Stimulated activated CD4-positive, alpha-beta T cell treated with anti-CD3 and anti-CD28 coated beads, Interleukin-2, amount 100 ng/mL, for 48 hours (primary cell): ENCODE results near the gene TAOK1.
"Not testable (repeated sequence)": the region's sequence is repeated elsewhere in the genome, so short reads cannot be mapped to it uniquely, and the experiment has no call there.

Source experiments
- DNase-seq, 2 donors: peaks; one replicate each; pipeline ENCODE4 v3.0.0-alpha.2; 2020

TAOK1 gene

DNA sequence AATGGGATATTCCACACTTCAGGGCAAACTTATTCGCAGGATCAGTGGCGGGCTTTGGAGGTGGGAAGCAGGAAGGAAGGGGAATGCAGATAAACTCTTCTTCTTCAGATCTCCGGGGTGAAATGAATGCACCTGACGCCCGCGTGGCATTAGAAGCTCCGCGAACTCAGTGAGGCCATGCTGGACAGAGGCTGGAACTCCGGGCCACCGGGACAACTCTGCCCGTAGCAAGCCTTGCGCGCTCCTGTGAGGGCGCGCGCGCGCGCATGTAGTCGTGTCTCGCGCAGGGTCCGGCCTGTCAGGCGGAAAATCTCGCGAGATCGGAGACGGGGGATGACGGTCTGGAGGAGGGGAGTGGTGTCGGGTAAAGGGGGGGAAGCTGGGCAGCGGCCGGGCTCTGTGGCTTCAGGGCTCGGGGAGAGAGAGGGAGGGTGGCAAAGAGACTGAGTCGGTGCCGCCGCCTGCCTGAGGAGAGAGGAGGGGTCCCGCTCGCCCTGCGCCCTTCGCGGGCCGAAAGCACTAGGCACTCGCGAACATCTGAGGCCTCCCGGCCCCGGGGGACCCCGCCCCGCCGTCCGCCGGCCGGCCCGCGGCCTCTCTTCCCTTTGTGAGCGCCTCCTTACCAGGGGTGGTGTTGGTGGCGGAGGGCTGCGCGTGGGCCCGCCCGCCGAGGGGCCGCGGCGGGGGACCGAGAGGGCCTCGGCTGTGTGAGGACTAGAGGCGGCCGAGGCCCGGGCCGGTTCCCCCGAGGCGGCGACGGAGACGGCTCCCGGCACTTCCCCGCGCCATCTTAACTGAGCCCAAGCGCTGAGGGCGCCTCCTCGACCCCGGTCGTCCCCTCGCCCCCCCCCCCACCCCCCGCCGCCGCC lies at the start of gene TAOK1:
TSS of gene TAOK1 (plus strand) at position 382 of the 869 bp plus-strand sequence. CDS start 61,186 bp downstream, outside the sequence.
- peak; percentile 97 to 98 for DNase-seq

DNA sequence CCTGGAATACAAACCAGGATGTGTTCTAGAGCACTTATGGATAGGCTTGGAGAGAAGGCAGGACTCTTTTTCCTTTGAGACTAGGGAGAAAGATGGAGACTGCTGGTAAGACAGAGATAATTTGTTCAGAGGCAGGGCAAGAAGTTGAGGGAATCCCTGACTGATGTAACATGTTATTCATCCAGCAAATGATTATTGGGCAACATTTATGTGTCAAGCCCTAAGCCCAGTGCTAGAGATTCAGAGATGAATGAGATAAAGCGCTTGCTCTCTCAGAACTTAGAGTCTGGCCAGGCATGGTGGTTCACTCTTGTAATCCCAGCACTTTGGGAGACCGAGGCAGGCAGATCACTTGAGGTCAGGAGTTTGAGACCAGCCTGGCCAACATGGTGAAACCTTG lies 48.4 kb upstream of the TAOK1 start:
- DNase-seq = no peak

DNA sequence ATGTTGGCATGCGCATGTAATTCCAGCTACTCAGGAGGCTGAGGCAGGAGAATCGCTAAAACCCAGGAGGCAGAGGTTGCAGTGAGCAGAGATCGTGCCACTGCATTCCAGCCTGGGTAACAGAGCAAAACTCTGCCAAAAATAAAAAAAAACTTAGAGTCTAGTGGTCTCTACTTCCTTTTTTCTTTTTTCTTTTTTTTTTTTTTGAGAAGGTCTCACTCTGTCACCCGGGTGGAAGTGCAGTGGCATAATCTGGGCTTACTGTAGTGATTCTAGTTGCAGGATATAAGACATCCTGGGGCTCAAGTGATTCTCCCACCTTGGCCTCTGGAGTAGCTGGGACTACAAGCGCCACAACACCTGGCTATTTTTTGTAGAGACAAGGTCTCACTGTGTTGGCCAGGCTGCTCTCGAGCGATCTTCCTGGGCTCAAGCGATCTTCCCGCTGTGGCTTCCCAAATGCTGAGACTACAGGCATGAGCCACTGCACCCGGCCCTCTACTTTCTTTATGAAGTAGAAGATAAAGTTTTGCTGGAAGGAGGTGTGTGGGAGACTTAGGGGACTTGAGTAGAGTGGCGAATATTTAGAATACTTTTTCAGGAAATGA lies 47.9 kb upstream of the TAOK1 start:
- DNase-seq = no peak

DNA sequence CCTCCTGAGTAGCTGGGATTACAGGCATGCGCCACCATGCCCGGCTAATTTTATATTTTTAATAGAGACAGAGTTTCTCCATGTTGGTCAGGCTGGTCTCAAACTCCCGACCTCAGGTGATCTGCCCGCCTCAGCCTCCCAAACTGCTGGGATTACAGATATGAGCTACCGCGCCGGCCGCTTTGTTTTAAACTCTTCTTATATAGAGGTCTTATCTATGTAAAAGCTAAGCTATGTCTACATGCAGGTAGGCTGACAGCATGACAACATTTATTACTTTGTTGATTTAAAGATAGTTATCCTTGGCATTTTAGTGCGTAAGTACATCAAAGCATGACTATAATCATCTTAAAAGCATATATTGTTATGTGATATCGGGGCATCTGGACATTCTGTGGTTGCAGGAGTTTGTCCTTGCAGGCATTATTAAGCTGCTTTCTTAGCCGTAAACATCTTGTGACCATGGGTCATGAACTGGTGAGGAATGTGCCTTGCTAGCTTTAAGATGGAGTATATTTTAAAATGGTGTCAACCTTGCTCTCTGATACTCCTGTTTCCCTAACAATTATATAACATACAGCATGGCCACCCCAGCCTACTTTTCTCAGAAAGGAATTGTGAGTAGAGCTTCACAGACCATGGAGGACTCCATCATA lies 45.8 kb upstream of the TAOK1 start:
- DNase-seq = no peak

DNA sequence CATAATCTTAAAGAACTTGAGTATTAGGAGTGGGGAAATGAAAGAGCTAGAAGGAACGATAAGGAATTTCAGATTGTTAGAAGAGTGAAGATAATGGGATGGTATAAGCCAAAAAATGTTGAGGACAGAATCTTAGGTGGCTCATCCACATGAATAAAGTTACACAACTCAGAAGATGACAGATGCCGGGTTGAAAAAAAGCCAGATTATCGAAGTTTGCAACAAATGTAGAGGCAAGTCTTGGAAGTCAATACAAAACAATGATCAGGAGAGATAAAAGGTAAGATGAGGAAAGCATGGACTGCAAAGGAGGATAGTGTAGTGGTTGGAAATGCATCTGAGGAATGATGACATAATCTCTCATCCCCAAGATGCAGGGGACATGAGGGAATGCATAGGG lies 45.1 kb upstream of the TAOK1 start:
- no peak for DNase-seq

DNA sequence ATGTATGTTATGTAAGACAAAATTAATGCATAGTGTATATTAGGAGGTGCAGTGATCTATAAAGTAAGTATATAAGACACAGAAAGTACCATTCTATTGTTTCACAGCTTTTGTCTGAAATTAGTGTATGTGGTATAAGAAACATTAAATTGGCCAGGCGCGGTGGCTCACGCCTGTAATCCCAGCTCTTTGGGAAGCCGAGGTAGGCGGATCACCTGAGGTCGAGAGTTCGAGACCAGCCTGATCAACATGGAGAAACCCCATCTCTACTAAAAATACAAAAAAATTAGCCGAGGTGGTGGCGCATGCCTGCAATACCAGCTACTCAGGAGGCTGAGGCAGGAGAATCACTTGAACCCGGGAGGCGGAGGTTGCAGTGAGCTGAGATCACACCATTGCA lies 44.7 kb upstream of the TAOK1 start:
- DNase-seq = not testable (repeated sequence)

DNA sequence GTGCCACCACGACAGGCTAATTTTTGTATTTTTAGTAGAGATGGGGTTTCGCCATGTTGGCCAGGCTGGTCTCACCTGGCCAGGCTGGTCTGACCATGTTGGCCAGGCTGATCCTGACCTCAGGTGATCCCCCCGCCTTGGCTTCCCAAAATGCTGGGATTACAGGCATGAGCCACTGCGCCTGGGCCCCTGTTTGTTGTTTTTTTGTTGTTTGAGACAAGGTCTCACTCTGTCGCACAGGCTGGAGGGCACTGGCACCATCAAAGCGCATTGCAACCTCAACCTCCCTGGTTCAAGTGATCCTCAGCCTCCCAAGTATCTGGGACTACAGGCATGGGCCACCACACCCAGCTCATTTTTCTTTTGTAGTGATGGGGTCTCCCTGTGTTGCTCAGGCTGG lies 43.7 kb upstream of the TAOK1 start:
- DNase-seq = no peak

DNA sequence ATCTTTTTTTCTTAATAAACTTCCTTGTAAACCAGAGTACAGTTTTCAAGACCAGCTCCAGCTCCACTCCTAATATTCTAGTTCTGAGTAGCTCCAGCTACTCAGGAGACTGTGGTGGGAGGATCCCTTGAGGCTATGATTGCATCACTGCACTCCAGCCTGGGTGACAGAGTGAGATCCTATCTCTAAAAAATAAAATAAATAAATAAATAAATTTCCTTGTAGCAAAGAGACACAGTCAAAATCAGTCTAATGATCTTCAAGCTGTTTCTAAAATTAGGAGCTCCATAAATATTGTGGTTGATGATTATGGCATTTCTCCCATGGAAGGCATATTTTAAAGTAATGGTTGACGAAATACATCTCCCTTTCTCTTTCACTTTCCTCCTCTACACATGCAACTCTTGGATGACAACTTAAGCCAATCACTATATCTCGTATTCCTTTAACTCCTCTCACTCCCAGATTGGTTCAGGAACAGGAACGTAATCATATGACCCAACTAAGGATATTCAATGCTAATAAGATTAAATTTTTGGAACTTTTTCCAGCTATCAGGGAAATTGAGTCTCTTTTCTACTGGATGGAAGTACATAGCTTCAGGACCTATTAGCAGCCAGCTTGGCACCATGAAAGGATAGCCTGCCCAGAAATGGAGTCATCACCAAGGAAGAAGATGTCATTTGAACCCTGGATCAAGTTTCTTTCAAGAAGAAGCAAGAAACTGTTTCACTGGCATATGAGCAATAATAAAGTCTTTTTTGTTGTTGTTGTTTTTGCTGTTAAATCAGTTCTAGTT lies 42.1 kb upstream of the TAOK1 start:
- DNase-seq = no peak

DNA sequence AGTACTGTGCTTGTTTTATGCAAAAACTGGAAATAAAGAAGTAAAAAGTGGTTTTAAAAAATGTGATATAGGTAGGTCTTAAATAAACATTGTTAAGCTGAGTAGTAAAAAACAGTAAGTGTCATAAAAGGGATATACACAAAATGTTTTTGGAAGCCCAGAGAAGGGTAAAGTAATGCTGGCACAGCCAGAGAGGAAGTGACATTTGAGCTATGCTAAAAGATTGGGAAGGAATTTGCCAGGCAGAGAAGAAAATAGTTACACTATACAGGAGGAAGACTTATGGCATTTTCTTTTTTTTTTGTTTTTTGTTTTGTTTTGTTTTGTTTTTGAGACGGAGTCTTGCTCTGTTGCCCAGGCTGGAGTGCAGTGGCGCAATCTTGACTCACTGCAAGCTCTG lies 40.8 kb upstream of the TAOK1 start:
- DNase-seq = no peak

DNA sequence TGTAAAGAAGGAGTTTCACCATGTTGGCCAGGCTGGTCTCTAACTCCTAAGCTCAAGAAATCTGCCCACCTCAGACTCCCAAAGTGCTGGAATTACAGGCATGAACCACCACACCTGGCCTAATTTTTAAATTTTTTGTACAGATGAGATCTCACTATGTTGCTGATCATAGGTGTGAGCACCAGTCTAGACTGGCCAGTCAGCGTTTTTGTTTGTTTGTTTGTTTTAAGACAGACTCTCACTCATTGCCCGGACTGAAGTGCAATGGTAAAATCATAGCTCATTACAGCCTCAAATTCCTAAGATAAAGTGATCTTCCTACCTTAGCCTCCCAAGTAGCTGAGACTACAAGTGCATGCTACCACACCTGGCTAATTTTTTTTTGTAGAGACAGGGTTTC lies 38.0 kb upstream of the TAOK1 start:
- DNase-seq = no peak

DNA sequence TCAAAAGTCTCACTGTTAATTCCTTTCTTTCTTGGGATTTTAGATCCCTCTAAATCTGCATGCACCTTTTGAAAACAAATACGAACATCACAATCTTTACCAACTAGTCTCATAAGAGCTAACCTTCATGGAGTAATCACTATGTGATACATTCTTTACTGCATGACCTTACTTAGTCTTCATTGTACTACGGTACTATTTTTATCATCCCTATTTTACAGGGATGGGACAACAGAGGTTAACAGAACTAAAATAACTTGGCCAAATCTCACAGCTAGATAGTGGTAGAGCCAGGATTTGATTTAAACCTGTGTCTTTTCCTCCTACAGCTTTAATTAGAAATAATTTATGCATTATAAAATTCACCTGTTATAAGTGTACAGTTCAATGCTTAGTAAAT lies 32.9 kb upstream of the TAOK1 start:
- no peak for DNase-seq

DNA sequence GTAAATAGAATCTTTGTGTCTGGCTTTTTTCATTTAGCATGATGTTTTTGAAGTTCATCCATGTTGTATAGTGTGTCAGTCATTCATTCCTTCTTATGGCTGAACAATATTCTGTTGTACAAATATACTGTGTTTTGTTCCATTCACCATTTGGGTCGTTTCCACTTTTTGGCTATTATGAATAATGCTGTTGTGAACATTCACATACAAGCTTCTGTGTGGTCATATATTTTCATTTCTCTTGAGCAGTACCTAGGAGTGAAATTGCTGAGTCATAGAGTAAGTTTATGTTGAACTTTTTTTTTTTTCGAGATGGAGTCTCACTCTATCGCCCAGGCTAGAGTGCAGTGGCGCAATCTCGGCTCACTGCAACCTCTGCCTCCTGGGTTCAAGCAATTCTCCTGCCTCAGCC lies 32.3 kb upstream of the TAOK1 start:
- no peak for DNase-seq

DNA sequence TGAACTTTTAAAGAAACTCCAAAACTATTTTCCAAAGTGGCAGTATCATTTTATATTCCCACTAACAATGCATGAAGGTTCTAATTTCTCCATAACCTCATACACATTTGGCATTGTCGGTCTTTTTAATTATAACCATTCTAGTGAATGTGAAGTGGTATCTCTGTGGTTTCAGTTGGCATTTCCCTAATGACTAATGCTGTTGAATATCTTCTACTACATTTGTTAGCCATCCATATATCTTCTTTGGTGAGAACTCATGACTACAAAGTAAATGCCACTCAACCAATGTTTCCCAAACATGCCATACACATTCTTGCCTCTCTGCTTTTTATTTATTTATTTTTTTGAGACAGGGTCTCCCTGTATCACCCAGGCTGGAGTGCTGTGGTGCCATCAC lies 31.7 kb upstream of the TAOK1 start:
- DNase-seq = no peak

DNA sequence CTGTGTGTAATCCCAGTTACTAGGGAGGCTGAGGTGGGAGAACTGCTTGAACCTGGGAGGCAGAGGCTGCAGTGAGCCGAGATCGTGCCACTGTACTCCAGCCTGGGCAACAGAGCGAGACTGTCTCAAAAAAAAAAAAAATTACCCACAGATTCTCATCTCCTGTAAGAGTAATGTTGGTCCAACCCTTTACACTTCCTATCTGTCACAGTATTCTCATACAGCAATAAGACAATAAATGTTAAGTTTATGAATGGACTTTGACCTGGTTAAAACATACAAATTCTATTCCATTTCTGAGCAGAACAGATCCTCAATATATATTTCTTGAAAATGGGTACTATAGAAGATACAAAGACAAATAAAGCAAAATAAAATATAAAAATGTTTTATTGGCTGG lies 30.4 kb upstream of the TAOK1 start:
- DNase-seq = no peak

DNA sequence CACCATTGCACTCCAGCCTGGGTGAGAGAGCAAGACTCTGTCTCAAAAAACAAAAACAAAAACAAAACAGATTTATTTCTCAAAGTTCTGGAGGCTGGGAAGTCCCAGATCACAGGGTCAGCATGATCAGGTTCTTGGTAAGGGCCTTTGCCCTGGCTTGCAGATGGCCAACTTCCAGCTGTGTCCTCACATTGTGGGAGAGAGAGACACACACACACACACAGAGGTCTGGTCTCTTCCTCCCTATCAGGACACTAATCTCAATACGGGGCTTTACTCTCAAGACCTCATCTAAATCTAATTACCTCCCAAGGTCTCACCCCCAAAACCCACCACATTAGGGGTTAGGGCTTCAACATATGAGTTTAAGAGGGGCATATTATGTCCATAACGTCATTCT lies 26.4 kb upstream of the TAOK1 start:
- DNase-seq = no peak

DNA sequence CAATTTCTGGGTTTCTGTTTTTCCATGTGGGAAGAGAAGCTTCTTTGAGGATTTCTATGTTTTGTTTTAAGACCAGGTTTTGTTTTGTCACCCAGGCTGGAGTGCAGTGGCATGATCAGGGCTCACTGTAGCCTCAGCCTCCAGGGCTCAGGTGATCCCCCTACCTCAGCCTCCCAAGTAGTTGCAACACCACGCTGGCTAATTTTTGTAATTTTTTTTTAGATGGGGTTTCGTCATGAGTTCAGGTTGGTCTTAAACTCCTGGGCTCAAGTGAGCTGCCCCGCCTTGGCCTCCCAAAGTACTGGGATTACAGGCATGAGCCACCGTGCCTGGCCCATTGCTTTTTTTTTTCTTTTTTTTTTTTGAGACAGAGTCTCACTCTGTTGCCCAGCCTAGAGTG lies 25.5 kb upstream of the TAOK1 start:
- DNase-seq = no peak

DNA sequence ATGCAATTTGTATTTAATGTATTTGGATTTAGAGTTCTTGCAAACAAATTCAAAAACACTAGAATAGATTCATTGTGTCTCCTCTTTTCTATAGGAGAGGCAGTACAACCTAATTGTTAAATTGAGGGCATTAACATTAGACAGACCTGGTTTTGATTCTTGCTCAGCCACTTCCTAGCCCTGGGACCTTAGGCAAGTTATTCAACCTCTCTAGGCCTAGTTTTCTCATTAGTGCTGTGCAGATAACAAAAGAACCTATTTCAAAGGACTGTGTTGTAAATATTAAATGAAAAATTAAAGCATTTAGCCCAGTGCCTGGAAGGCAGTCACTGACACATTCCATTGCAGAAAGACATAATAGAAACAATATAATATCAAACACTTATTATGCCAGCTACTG lies 22.0 kb upstream of the TAOK1 start:
- DNase-seq = no peak

DNA sequence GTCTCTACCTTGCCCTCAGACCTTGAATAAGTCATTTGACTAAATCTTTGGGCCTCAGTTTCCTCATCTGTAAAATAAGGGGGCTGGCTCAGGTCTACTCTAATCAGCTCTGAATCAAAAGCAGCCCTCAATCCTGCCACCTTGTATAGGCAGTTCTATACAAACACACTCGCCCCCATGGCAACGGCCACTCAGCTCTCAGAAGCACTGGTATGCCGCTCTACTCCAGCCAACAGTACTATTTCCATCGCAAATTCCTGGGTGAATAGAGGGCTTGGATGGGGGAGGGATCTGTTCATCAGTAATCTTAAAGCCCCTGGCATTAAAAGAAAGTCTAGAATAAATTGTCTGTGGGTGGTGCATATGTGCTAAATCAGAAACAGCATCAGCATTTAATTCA lies 21.2 kb upstream of the TAOK1 start:
- DNase-seq = no peak

DNA sequence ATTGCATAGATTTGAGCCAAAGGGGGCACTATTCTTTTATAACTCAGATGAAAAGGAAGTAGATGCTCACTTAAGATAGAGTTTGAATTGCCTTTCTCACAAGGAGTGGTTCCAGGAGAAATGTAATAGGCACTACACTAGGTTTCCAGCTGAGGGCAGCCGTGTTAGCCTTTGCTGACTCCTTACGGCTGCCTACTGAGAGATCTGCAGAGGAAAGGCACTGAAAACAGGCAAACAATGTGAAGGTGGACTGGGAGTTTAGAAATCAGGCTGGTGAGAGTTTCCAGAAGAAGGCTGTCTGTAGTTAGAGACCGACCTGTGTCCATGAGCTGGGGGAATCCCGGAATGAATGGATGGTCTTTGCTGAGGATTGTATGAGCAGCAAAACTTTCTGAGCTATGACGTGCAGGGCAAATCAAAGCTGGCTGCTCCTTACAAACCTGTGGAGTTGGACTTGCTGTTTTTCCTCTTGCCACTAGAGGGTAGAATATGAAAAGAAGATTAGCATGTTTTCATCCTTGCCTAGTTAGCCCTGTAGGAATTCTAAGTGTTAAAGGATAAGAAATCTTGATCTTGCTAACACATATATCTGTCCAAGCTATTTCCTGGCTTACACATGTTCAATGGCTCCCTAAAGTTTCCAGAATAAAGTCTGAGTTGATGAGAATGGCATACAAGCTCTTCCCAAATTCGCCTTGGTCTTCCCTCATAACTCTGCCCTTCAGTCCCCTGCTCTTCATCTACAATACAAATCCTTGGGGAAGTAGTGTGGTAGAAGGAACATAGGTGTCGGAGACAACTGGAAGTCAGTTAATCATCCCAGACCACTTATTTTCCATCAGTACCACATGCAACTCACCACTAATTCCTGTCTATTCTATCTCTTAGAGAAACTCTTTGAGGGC lies 20.1 kb upstream of the TAOK1 start:
- DNase-seq = peak; percentile 16 to 19

DNA sequence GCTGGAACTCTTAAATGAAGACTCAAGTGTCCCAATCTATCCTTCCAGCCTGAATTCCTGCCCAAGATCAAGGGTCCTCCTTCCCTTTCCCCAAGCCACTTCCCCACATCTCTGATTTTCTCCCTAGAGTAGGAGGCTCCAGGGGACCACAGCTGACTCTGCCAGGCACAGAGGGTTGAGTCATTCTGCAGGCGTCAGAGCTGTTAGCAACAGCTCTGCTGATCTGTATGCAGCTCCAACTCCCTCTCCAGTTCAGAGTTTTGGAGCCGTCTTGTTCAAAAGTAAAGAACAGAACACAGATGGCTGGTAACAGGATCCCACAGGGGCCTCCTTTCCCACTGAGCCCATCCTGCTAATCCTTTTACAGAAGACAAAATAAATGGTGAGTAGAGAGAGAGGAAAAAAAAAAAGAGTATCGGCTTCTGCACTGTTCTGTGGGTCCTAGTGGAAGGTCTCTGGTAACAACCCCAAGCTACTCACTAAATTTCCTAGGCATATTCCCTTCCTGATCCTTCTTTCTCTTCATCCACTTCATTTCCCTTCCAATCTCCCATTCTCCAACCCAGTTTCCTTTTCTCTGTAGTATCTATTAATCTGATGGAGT lies 13.4 kb upstream of the TAOK1 start:
- no peak for DNase-seq

DNA sequence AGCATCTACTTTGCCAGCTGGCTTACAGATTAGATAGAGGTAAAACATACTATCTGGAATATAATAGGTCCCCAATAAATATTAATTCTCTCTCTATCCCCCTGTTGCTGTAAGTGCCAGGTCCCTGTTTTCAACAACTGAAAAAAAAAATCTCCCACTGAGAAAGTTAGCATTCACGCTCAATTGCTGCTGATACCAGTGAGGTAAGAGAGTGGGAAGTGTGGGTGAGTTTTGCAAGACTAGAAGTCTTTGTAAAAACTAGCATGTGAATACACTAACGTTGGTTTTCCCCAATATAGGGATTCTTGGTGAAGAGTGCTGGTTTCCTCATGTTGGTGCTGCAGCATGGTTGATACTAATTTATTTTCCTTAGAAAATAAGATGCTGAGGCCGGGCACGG lies 11.7 kb upstream of the TAOK1 start:
- no peak for DNase-seq
